HUES64 (cell line): ENCODE data around the gene TCOF1.

Experiments used
- H3K27ac ChIP-seq: 2 replicates; pipeline ENCODE4 v1.7.0; 2013; ENCODE audit warnings: low read depth, low read length, inconsistent platforms
- H3K27me3 ChIP-seq: 2 replicates; pipeline ENCODE4 v1.6.1; 2013; ENCODE audit warnings: mild to moderate bottlenecking, low read length; ENCODE audit not compliant: insufficient read depth
- H3K36me3 ChIP-seq: 2 replicates; pipeline ENCODE4 v1.6.1; 2013; ENCODE audit warnings: mild to moderate bottlenecking, low read length; ENCODE audit not compliant: insufficient read depth
- H3K4me1 ChIP-seq: 2 replicates; pipeline ENCODE4 v1.6.1; 2013; ENCODE audit warnings: mild to moderate bottlenecking, low read length, moderate library complexity; ENCODE audit not compliant: insufficient read depth
- H3K4me3 ChIP-seq: 2 replicates; pipeline ENCODE4 v1.5.1; 2013; ENCODE audit warnings: mild to moderate bottlenecking, low read length, moderate library complexity
- H3K9ac ChIP-seq: 2 replicates; pipeline ENCODE4 v1.6.1; 2013; ENCODE audit warnings: mild to moderate bottlenecking, low read depth, low read length
- H3K9me3 ChIP-seq: 2 replicates; pipeline ENCODE4 v1.6.1; 2013; ENCODE audit warnings: low read depth, low read length; ENCODE audit not compliant: insufficient read depth
- WGBS: fragments of 150-250, 120-280 bp; methylation state at CpG from one replicate; pipeline ENCODE4 v1.1.7; 2013; ENCODE audit warnings: missing lambda C conversion rate; 5-methylcytosine and 5-hydroxymethylcytosine counted together

TCOF1 gene

GRCh38 chr5:150401076-150401375 is 43.5 kb downstream of the TCOF1 start:
- Histone ChIP-seq H3K4me3 (no peak overlapping the region), H3K36me3 (peaks cover 69% of the 10 kb centered on the region), H3K27me3 (no peaks in the 10 kb centered on the region), H3K27ac (no peak overlapping the region), H3K9me3 (no peaks in the 10 kb centered on the region), H3K9ac (no peak overlapping the region), H3K4me1 (no peaks in the 10 kb centered on the region)
- WGBS: 95% methylated on average over 3 of the region's 3 CpGs

DNA sequence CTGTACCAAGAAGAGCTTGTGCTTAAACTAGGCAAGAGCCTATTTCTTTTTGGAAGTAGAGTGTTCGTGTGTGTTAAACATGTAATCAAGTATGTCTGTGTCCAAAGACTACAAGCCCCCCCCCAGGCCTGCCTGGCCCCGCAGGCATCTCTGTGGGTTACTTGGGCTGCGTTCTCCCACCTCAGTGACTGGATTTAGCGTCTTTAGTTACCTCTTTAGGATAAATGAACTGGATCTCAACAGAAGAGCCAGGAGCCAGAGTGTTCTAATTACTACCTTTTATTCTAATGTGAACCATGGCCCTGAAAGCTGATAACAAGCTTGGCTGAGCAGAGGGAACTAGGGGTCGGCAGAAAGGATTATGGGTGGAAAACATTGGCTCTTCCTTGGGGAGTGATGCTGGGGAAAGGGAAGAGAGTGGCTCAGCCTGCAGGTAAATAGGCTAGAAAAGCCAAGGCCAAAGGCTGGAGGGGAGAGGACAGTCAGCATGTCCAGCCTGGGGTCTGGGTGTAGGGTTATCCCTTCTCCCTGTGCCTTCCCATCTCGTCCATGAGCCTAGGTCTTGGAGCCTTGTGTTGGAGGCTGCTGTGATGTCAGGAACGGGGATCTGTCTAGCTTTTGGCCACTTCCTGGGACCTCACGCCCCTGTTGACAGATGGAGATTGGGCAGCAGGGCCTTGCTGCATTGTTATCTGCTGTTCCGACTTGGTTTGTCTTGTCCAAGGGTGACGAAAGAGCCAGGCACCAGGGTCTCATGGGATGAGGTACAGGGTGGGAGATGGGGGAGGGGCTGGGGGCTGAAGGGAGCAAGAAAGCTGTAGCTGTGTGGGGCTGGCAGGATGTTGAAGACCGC is 44.1 kb downstream of the TCOF1 start:
- Histone ChIP-seq H3K9ac (no peak overlapping the region), H3K4me1 (no peaks in the 10 kb centered on the region), H3K27me3 (no peaks in the 10 kb centered on the region), H3K36me3 (peaks cover 64% of the 10 kb centered on the region), H3K4me3 (no peak overlapping the region), H3K27ac (no peak overlapping the region), H3K9me3 (no peaks in the 10 kb centered on the region)
- WGBS: 94% methylated on average over 11 of the region's 11 CpGs

GRCh38 chr5:150402229-150402773 is 44.8 kb downstream of the TCOF1 start:
- Histone ChIP-seq H3K27me3 (no peaks in the 10 kb centered on the region), H3K4me3 (no peak overlapping the region), H3K9me3 (no peaks in the 10 kb centered on the region), H3K36me3 (peaks cover 57% of the 10 kb centered on the region), H3K27ac (no peak overlapping the region), H3K4me1 (no peaks in the 10 kb centered on the region), H3K9ac (no peak overlapping the region)
- WGBS: 89% methylated on average over 4 of the region's 4 CpGs

GRCh38 chr5:150402901-150403342 is 45.4 kb downstream of the TCOF1 start:
- Histone ChIP-seq H3K4me1 (no peaks in the 10 kb centered on the region), H3K27me3 (no peaks in the 10 kb centered on the region), H3K9ac (no peak overlapping the region), H3K27ac (no peak overlapping the region), H3K36me3 (peaks cover 50% of the 10 kb centered on the region), H3K9me3 (no peaks in the 10 kb centered on the region), H3K4me3 (no peak overlapping the region)
- WGBS: 96% methylated on average over 12 of the region's 12 CpGs

- H3K9ac ChIP-seq: no peak overlapping the region
- no peaks in the 10 kb centered on the region for H3K27me3 ChIP-seq
- peaks cover 38% of the 10 kb centered on the region for H3K36me3 ChIP-seq
- no peak overlapping the region for H3K4me3 ChIP-seq
- H3K9me3 ChIP-seq: no peaks in the 10 kb centered on the region
- no peak overlapping the region for H3K27ac ChIP-seq
- no peaks in the 10 kb centered on the region for H3K4me1 ChIP-seq
- WGBS: 92% methylated on average over 5 of the region's 5 CpGs
Observed at GRCh38 chr5:150404121-150404520, 46.6 kb downstream of the TCOF1 start.

- WGBS: 90% methylated on average over 10 of the region's 10 CpGs
- H3K4me1 ChIP-seq: no peaks in the 10 kb centered on the region
- H3K9ac ChIP-seq: no peak overlapping the region
- H3K27ac ChIP-seq: no peak overlapping the region
- no peaks in the 10 kb centered on the region for H3K9me3 ChIP-seq
- no peak overlapping the region for H3K4me3 ChIP-seq
- H3K36me3 ChIP-seq: peaks cover 34% of the 10 kb centered on the region
- no peaks in the 10 kb centered on the region for H3K27me3 ChIP-seq
Observed at GRCh38 chr5:150404535-150404934, 47.0 kb downstream of the TCOF1 start.

- H3K4me1 ChIP-seq: peaks cover 3% of the 10 kb centered on the region
- WGBS: 93% methylated on average over 9 of the region's 9 CpGs
- H3K9me3 ChIP-seq: no peaks in the 10 kb centered on the region
- peaks cover 28% of the 10 kb centered on the region for H3K36me3 ChIP-seq
- H3K4me3 ChIP-seq: no peak overlapping the region
- no peak overlapping the region for H3K9ac ChIP-seq
- H3K27me3 ChIP-seq: no peaks in the 10 kb centered on the region
- no peak overlapping the region for H3K27ac ChIP-seq
Observed at GRCh38 chr5:150404941-150405816, 47.7 kb downstream of the TCOF1 start.

DNA sequence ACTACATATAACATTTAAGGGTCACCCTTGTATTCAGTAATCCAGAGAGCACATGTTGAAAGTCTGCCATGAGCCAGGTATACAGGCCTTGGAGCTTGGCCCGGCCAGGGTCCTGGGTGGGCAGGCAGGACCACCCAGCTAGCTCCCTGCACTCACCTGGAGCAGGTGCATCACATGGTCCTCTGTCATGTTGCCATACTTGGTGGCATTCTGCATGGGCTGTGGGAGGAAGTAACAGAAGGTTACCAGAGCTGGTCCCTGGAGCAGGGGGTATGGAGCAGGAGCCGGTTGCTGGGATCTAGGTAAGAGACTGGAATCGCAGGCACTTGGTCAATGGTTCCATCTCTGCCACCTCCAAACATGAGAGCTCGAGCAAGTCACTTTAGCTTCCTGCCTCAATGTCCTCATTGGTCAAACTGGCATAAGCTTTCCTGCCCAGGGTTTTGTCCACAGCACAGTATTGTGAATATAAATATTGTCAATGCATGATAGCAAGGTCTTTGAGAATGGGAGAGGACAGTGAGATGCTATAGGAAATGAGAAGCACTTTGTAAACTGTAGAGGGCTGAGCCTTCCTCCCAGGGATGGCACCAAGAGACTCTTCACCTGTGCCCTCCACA is 48.7 kb downstream of the TCOF1 start:
- H3K27ac ChIP-seq: no peak overlapping the region
- H3K4me3 ChIP-seq: no peak overlapping the region
- H3K27me3 ChIP-seq: no peaks in the 10 kb centered on the region
- H3K9me3 ChIP-seq: no peaks in the 10 kb centered on the region
- H3K4me1 ChIP-seq: peaks cover 5% of the 10 kb centered on the region
- no peak overlapping the region for H3K9ac ChIP-seq
- peaks cover 17% of the 10 kb centered on the region for H3K36me3 ChIP-seq
- 90% methylated on average over 4 of the region's 4 CpGs for WGBS

- Histone ChIP-seq H3K27me3 (no peaks in the 10 kb centered on the region), H3K4me3 (no peak overlapping the region), H3K9ac (no peak overlapping the region), H3K27ac (no peak overlapping the region), H3K36me3 (peaks cover 12% of the 10 kb centered on the region), H3K4me1 (peaks cover 5% of the 10 kb centered on the region), H3K9me3 (no peaks in the 10 kb centered on the region)
- 73% methylated on average over 10 of the region's 10 CpGs for WGBS
Observed at GRCh38 chr5:150406723-150407095, 49.2 kb downstream of the TCOF1 start.

- 92% methylated on average over 13 of the region's 13 CpGs for WGBS
- no peaks in the 10 kb centered on the region for H3K9me3 ChIP-seq
- H3K9ac ChIP-seq: no peak overlapping the region
- no peak overlapping the region for H3K27ac ChIP-seq
- H3K4me3 ChIP-seq: no peak overlapping the region
- no peaks in the 10 kb centered on the region for H3K27me3 ChIP-seq
- peaks cover 10% of the 10 kb centered on the region for H3K36me3 ChIP-seq
- peaks cover 5% of the 10 kb centered on the region for H3K4me1 ChIP-seq
Observed at GRCh38 chr5:150407096-150407720, 49.7 kb downstream of the TCOF1 start.
